GM10847 (cell line): ENCODE results near the gene DCLK1.

Experiments used
- POLR2A ChIP-seq: IDR thresholded peaks from 2 replicates; pipeline ENCODE4 v1.6.1; 2011; ENCODE audit not compliant: insufficient read length; ENCODE audit errors: extremely low read depth

Gene DCLK1

GRCh38 chr13:36069881-36070366 is 61.3 kb downstream of the DCLK1 start:
- no peak for TF ChIP-seq POLR2A

DNA sequence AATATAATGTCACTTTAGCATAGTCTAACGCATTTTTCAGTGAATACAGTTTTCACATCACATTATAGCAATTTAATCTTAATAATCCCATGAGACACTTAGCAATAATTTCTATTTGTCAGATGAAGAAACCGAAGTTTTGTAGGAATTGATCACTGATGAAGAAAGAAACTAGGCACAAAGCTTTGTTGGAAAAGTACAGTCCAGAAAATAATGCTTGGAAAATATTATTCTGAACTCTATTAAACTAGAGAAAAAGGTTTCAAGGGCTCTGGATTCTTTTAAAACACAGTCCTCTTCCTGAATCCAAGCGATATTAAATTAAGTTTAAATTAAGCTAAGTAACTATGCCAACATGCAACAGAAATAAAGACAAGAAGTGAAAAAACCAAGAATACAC is 62.2 kb downstream of the DCLK1 start:
- TF ChIP-seq POLR2A = no peak

DNA sequence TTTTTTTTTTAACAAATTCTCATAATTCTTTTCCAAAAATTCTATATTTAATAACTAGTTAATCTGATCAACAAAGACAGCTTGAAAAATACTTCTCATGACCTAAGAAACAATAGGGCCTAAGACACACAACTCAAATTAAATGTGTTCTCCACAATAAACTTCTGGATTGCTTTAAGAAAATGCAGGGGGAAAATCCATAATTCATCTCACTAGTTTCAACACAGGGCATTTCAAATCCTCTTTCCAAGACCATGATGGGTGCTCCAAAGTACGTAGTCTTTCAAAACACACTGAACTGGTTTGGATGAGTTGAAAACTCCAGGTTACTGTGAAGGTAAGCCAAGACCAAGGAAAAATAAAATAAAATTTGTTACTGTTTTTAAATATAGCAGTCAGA is 62.6 kb downstream of the DCLK1 start:
- no peak for TF ChIP-seq POLR2A

GRCh38 chr13:36067746-36068381 is 63.3 kb downstream of the DCLK1 start:
- no peak for TF ChIP-seq POLR2A

DNA sequence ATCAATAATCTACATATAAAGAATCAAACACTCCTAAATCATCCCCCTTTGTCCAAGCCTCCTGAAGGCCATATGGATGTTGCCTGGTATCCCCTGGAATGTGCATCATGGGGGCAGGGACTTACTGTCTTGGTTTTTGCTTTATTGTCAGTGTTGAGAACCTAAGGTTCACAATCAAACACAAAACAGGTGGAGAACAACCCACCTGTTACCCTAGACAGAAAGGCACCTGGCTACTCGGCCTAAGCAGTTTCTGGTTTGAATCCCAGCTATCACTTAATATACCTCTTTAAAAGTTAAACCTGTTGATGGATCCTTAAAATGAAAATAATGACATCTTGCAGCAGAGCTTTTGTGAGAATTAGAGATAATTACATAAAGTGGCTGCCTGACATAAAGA is 68.9 kb downstream of the DCLK1 start:
- TF ChIP-seq POLR2A = no peak

- no peak for TF ChIP-seq POLR2A
Measured at GRCh38 chr13:36061621-36062020, 69.6 kb downstream of the DCLK1 start.

DNA sequence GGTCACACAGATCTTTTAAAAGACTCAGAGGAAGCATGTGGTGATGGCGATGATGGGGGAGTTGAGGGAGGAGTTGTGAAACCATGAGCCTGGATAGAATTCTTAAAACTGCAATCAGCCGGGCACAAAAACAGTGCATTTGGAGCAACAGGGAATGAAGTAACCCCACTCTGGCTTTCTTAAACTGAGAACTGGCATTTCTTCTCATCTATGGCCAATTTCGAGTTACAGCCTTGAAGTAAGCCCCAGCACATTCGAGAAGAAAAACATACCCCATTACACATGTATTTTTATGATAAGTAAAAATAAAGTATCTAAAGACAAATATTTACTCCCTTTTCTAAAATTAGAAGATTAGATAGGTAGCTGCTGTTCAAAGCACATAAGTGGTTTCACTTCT is 70.1 kb downstream of the DCLK1 start:
- TF ChIP-seq POLR2A = no peak

DNA sequence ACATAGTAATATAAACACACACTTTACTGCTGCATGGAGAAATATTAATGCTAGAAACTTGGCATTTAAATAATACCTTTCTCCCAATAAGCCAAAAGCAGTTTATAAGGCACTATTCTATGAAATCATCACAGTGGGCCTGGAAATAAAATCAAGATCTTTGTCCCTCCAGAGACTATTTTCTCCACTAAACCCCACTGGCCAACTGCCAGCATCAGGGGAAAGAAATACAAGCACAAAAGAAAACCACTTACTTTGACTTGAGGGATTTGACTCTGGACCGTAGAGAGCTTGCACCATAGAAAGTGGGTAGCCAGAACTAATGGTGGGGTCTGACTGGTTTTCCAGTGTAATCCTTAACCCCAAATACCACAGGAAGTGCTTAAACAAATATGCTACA is 71.9 kb downstream of the DCLK1 start:
- TF ChIP-seq POLR2A = no peak

GRCh38 chr13:36058116-36058515 is 73.1 kb downstream of the DCLK1 start:
- no peak for TF ChIP-seq POLR2A

- no peak for TF ChIP-seq POLR2A
Measured at GRCh38 chr13:36057547-36057946, 73.6 kb downstream of the DCLK1 start.

- TF ChIP-seq POLR2A = no peak
Measured at GRCh38 chr13:36057041-36057440, 74.1 kb downstream of the DCLK1 start.

GRCh38 chr13:36055366-36055765 is 75.8 kb downstream of the DCLK1 start:
- TF ChIP-seq POLR2A = no peak

- no peak for TF ChIP-seq POLR2A
Measured at GRCh38 chr13:36054041-36054440, 77.1 kb downstream of the DCLK1 start.

GRCh38 chr13:36051082-36051481 is 80.1 kb downstream of the DCLK1 start:
- TF ChIP-seq POLR2A = no peak

- no peak for TF ChIP-seq POLR2A
Measured at GRCh38 chr13:36046672-36047071, 84.5 kb downstream of the DCLK1 start.

- no peak for TF ChIP-seq POLR2A
Measured at GRCh38 chr13:36038785-36039555, 92.2 kb downstream of the DCLK1 start.

GRCh38 chr13:36033035-36033434 is 98.1 kb downstream of the DCLK1 start:
- TF ChIP-seq POLR2A = no peak
